GM12864 (cell line): ENCODE measurements around the gene ABCC5.
"Not testable (repeated sequence)": the region's sequence is repeated elsewhere in the genome, so short reads cannot be mapped to it uniquely, and the experiment has no call there.

Experiments
- DNase-seq: peaks from one replicate; pipeline ENCODE4 v3.0.0-alpha.2; 2011; ENCODE audit warnings: low read depth
- H3K4me3 ChIP-seq: 2 replicates; pipeline ENCODE4 v1.5.1; 2011; ENCODE audit warnings: mild to moderate bottlenecking, low read depth, low read length, control low read depth
- TF ChIP-seq, protein P1 (sequence below): IDR thresholded peaks from 2 replicates; pipeline ENCODE4 v1.5.1; 2011; ENCODE audit warnings: low read depth, mild to moderate bottlenecking, moderate library complexity, low read length, control low read depth, inconsistent platforms; ENCODE audit errors: missing control alignments

ABCC5 gene

DNA sequence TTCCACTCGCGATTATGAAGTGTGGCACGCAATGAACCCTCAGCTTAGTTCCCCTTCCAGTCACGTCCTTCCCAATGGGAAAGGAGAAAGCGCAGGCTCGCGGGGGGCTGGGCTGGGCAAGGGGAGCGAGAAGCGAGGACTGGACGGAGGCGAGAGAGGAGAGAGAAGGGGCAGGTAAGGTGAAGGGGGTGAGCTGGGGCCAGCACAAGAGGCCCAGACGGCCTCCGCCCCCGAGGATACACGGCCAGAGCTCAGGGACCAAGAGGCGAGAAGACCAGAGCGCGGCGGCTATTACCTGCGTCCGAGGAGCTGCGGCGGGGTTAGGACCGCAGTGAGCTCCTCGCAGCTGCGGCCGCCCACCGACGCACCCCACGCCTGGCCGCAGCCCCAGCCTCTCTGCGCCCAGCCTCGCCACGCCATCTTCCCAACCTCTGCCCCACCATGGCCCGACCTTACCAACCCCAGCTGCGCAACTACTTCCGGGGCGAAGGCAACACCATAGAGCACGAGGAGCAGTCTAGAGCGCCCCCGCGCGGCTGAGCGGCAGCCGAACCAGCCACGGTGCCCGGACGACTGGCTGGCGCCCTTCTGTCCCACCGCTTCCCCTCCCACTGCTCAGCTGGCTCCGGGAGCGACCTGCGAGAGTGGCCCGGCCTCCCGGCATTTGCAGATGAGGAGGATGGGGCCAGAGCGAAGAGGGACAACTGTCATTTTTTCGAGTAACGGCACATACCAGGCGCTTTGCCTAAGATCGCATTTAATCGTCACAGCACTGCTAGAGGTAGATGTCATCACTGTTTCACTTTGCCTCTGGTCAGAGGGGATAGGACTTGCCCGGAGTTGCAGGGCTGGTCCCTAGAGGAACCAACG lies 133.0 kb downstream of the ABCC5 start, which contains the start of gene PARL:
Gene PARL, minus strand, starts transcription at position 454 of the 870 bp plus-strand sequence. Its CDS starts 34 bp downstream, at position 420.
- peak within 1 kb of the TSS; percentile 78 for H3K4me3 ChIP-seq
- DNase-seq, result peak; percentile 68
- TF ChIP-seq, protein P1, sequence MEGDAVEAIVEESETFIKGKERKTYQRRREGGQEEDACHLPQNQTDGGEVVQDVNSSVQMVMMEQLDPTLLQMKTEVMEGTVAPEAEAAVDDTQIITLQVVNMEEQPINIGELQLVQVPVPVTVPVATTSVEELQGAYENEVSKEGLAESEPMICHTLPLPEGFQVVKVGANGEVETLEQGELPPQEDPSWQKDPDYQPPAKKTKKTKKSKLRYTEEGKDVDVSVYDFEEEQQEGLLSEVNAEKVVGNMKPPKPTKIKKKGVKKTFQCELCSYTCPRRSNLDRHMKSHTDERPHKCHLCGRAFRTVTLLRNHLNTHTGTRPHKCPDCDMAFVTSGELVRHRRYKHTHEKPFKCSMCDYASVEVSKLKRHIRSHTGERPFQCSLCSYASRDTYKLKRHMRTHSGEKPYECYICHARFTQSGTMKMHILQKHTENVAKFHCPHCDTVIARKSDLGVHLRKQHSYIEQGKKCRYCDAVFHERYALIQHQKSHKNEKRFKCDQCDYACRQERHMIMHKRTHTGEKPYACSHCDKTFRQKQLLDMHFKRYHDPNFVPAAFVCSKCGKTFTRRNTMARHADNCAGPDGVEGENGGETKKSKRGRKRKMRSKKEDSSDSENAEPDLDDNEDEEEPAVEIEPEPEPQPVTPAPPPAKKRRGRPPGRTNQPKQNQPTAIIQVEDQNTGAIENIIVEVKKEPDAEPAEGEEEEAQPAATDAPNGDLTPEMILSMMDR, result peak; percentile 97

DNA sequence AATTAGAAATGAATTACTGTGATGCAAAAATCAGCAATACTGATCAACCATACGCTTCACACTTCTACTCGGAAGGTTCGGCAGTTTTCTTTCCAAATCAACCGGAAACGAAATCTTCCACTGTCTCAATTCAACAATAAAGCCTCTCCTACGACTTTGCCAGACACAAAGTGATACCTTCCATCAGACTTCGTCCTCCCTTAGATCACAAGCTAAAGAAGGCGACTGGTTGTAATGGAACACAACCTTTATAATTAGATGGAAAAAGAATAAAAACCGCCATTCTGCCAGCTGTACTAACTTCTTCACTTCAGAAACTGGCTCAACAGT lies 133.6 kb downstream of the ABCC5 start:
- no peak for DNase-seq
- TF ChIP-seq, protein P1, result no peak
- H3K4me3 ChIP-seq, result peak overlapping the region; percentile 78

DNA sequence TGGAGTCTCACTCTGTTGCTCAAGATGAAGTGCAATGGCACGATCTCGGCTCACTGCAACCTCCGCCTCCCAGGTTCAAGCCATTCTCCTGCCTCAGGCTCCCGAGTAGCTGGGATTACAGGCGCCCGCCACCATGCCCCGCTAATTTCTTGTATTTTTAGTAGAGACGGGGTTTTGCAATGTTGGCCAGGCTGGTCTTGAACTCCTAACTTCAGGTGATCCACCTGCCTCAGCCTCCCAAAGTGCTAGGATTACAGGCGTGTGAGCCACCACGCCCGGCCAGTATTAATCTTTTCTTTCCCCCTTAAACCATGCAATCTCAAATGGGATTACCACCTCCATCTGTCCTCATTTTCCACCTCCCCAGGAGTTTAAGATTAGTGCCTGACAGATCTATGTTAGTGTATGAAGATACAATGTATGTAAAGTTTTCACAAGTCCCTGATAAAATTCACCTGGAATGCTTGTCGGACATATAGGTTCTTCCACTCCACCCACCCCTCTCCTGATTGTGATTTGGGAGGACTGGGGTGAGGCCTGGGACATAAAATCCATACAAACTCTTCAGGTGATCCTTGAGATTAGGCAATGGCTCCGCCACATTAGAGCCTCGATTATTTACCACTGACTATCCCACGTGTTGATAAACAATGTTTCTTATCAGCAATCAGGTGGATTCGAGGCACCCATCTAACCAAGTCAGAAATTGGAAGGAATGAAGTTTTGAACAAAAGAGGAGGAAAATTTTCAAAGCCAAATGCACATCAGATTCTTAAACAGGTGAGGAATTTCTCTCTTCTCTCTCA lies 134.2 kb downstream of the ABCC5 start:
- no peak for DNase-seq
- TF ChIP-seq, protein P1, result no peak

DNA sequence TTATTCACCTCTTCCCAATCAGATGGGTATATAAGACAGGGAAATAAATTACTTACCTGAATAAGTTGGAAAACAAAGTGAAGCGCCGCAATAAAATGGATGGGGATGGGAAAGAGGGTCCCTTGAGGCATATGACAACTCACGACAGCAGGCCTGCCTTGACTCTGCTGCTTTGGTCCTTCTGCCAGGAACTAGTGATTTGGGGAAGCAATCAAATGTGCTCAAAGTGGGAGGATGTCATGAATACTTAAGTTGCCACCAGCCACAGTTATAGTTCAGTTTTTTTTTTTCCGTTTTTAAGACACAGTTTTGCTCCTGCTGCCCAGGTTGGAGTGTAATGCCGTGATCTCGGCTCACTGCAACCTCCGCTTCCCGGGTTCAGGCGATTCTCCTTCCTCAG lies 137.6 kb downstream of the ABCC5 start:
- DNase-seq, result no peak
- H3K4me3 ChIP-seq, result no peak overlapping the region
- TF ChIP-seq, protein P1, result no peak

More for the DNA sequence above, 134.2 kb downstream of the ABCC5 start:
- H3K4me3 ChIP-seq, result peak overlapping the region; percentile 78

DNA sequence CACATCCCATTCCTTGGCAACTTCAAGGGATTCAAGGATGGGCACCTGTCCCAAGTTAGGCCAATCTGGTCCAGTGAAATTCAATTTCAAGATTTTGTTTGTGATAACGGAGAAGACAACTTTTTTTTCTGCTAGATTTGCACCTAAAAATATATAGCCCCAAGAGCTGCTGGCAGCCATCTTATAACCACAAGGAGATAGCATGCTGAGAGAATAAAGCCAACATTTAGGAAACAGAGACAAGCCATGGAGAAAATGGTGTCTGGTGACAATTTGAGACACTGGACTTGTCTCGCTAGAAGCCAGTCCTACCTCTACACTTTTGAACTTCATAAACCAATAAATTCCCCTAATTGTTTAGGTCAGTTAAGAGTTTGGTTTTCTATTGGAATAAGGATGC lies 138.4 kb downstream of the ABCC5 start:
- DNase-seq, result no peak
- no peak overlapping the region for H3K4me3 ChIP-seq
- TF ChIP-seq, protein P1, result no peak

DNA sequence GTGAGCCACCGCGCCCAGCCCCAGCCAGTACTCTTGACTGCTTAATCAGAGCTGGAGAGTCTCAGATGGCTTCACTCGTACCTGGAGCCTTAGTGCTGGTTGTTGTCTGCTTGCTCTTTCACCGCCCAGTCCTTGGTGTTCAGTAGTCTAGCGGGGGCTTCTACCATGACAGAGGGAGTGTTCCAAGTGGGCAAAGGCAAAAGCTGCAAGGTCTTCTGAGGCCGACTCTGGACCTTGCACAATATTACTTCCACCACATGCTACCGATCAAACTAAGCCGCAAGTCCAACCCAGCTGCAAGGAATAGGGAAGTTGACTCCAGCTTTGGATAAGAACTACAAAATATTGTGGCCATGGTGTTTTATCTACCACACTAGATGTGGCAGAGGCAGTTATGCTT lies 139.6 kb downstream of the ABCC5 start:
- no peak for DNase-seq

DNA sequence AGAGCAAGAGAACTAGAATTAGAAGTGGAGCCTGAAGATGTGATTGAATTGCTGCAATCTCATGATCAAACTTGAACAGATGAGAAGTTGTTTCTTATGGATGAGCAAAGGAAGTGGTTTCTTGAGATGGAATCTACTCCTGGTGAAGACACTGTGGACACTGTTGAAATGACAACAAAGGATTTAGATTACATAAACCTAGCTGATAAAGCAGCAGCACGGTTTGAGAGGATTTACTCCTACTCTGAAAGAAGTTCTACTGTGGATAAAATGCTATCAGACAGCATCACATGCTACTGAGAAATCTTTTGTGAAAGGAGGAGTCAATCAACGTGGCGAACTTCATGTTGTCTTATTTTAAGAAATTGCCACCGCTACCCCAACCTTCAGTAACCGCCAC lies 140.5 kb downstream of the ABCC5 start:
- H3K4me3 ChIP-seq, DNase-seq: not testable (repeated sequence)

More for the DNA sequence above, 139.6 kb downstream of the ABCC5 start:
- no peak overlapping the region for H3K4me3 ChIP-seq
- TF ChIP-seq, protein P1, result no peak
